NCI-H2029 (cell line): ENCODE results near the gene NDE1.
"Not testable (repeated sequence)": the region's sequence is repeated elsewhere in the genome, so short reads cannot be mapped to it uniquely, and the experiment has no call there.

Experiments
- DNase-seq: peaks from one replicate; lab custom pipeline; 2025; lab: John Stamatoyannopoulos, UW

NDE1 gene

DNA sequence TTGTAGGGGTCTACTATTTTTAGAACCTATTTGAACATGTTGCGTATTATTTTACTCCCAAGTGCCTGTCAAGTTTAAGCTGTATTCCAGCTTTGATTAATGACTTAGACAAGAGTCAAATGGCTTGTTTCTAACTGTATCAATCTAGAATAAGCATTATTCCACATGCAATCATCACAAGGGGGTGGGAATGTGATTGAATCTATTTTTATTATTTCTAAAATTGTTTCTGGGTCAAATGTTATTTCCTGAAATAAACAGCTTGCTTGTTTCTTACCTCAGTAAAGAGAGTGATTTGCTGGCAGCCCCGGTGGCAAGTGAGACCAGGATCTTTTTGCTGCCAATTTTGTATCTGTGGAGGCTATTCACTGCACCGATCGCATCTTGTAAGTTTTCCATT lies 28.6 kb upstream of the NDE1 start:
- no peak for DNase-seq

DNA sequence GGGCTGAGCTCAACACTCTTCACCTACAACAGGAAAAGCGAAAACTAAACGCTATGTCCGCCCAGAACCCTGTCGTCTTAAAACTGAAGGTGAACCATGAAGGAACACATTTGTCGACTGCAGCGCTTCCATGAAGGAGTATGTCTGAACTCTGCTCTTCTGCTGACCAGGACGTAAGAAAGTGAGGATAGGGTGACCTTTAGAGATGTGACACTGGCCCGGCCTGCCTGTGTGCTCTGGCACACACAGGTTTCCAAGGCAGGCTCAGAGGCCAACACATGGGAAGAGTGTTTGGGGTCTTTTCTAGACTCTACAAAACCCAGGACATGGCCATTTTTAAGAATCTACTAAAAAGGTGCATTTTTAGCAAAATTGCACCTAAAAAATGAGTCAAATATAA lies 28.2 kb upstream of the NDE1 start:
- no peak for DNase-seq

- no peak for DNase-seq
Observed at GRCh38 chr16:15631730-15632409, 18.2 kb upstream of the NDE1 start.

- no peak for DNase-seq
Observed at GRCh38 chr16:15635926-15636325, 14.1 kb upstream of the NDE1 start.

GRCh38 chr16:15636392-15636873 lies 13.6 kb upstream of the NDE1 start:
- DNase-seq = no peak

- DNase-seq = no peak
Observed at GRCh38 chr16:15639061-15639568, 10.9 kb upstream of the NDE1 start.

- DNase-seq = no peak
Observed at GRCh38 chr16:15640966-15641365, 9.1 kb upstream of the NDE1 start.

GRCh38 chr16:15641753-15642556 lies 8.1 kb upstream of the NDE1 start:
- no peak for DNase-seq

DNA sequence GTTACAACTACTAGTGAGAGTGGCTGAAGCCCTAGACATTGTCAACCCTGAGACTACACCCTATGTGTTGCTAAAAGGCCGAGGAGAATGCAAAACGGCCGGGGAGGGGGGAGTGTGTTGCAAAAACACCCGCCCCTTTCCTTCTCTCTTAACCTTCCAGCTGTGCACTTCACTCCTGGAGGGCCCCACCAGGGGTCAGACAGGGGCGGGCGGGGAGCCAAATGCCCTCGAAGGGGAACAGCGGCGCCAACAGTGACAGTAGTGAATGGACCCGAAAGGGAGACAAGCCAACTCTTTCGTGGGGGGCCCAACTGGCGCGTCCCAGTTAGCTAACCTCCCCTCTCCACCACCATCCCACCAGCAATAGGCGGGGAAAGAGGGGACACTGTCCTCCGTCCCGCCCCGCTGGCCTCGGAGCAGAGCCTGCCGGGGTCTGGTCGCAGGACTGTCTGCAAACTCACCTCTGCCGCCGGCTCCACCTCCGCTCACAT lies 7.4 kb upstream of the NDE1 start:
- peak; percentile 84 for DNase-seq

DNA sequence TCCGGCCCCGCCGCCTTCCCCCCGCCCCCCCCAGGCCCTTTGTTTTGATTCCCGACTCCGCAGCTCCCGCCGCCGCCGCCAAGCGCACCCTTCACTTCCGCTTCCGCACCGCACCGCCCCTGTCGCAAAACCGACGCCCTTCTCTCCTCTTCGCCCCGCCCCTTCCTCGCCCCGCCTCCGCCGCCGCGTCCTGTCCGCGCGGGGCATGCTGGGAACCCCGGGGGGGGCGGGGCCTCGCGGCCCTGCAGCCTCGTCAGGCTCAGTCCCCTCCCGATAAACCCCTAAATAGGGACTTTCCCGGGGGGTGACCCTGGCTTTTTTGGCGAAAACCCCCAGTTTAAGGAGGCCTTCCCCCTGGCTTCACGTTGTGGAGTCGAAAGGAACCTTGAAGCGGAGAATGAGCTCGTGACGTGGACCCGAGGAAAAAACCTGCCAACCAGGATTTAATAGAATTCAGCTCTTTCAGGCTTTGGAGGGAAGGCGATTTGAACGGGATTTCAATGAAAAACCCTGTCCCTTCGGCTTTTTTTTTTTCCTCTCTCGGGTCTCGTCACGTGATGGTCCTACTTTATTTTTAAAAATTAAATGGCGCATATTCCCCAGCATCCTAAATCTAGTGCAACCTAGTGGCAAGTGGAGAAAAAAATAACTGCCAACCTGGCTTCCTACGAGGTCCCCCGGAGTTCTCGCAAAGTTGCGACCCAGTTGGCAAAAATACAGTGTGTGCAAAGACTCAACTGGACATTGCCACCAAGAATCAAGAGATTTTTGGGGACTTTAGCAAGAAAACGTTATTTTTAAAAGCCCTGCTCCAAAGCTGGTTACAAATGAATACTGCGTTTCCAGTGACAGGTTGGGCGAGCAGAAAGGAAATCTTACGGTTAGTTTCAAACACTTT lies 6.7 kb upstream of the NDE1 start, which contains the start of gene MARF1:
Gene MARF1, minus strand, starts transcription at position 107 of the 898 bp plus-strand sequence. CDS start 3,921 bp downstream, outside the sequence.
- peak; percentile 95 for DNase-seq

DNA sequence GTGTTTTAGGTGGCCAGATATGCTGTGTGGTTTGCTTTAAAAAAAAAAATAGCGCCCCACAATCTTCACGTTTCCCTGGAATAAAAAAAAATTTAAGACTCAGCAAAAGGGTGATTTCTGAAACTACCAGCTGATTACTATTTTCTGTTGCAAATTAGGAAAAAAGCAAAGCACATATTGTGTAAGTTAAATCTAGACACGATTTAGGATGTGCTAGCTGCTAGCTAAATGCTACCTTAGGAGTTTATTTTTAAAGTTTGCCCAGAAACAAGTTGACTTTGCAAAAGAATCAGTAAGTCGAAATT lies 6.1 kb upstream of the NDE1 start:
- DNase-seq = no peak

GRCh38 chr16:15644267-15644961 lies 5.6 kb upstream of the NDE1 start:
- DNase-seq = no peak

- not testable (repeated sequence) for DNase-seq
Observed at GRCh38 chr16:15644962-15645465, 5.0 kb upstream of the NDE1 start.

DNA sequence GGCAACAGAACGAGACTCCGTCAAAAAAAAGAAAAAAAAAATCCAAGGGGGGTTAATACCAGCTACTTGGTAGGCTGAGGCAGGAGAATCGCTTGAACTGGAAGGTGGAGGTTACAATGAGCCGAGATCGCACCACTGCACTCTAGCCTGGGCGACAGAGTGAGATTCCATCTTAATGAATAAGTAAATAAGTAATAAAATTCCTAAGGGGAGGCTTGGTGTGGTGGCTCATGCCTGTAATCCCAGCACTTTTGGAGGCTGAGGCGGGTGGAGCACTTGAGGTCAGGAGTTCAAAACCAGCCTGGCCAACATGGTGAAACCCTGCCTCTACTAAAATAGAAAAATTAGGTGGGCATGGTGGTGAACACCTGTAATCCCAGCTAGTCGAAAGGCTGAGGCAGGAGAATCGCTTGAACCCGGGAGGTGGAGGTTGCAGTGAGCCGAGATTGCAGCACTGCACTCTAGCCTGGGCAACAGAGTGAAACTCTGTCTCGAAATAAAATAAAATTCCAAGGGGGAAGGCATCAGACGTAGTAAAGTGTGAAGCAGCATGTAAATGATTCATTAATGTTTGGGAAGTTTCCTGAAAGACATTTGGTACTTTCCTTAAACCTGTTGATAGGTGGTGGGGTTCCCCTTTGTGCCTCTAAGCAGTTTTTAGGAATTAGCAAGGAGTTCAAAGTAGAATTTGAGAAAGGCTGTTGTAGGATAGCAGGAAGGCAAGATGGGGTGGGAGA lies 3.3 kb upstream of the NDE1 start:
- DNase-seq = not testable (repeated sequence)

GRCh38 chr16:15647294-15648014 lies 2.6 kb upstream of the NDE1 start:
- no peak for DNase-seq

DNA sequence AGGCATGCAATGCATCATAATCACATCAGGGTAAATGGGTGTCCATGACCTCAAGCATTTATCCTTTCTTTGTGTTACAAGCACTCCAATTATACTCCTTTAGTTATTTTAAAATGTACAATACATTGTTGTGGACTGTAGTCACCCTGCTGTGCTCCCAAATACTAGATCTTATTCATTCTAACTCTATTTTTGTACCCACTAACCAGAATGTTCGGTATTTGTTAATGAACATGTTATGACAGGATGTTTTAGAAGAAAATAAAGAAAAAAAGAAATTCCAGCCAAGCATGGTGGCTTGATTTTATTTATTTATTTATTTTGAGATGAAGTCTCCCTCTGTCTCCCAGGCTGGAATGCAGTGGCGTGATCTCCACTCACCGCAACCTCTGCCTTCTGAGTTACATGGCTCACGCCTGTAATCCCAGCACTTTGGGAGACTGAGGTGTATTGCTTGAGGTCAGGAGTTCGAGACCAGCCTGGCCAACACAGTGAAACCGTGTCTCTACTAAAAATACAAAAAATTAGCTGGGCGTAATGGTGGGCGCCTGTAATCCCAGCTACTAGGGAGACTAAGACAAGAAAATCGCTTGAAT lies 1.8 kb upstream of the NDE1 start:
- no peak for DNase-seq

DNA sequence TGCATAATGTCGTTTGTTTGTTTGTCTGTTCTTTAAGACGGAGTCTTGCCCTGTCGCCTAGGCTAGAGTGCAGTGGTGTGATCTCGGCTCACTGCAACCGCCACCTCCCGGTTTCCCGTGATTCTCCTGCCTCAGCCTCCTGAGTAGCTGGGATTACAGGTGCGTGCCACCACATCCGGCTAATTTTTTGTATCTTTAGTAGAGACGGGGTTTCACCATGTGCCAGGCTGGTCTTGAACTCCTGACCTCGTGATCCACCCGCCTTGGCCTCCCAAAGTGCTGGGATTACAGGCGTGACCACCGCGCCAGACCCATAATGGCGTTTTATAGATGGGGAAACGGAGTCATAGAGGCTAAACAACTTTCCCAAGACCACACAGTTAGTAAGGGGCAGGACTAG lies 734 bp upstream of the NDE1 start:
- not testable (repeated sequence) for DNase-seq

- DNase-seq = no peak
Observed at GRCh38 chr16:15649727-15650018, 372 bp upstream of the NDE1 start.

DNA sequence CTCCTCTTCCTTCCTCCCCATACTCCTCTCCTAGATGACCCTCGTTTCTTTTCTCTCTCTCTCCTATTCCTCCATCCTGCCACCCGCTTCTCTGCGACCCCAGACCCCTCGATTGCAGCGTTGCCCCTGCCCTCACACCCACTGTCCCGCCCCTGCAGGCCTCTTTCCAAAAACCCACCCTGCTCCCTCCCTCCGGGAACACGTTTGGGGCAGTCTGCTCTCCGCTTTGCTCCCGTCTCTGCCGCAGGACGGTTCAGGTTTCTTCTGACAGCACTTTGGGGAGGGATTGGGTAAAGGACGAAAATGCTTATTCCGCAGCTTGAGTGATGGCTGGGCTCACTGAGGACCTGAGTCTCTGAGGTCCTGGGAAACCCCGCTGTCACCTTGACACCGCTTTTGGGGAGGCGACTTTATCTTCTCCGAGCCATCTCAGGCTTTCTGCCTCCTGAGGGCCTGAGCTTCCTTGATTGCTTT lies 690 bp downstream of the NDE1 start:
- DNase-seq = no peak
